ENCODE data around the gene EPG5.

DNA sequence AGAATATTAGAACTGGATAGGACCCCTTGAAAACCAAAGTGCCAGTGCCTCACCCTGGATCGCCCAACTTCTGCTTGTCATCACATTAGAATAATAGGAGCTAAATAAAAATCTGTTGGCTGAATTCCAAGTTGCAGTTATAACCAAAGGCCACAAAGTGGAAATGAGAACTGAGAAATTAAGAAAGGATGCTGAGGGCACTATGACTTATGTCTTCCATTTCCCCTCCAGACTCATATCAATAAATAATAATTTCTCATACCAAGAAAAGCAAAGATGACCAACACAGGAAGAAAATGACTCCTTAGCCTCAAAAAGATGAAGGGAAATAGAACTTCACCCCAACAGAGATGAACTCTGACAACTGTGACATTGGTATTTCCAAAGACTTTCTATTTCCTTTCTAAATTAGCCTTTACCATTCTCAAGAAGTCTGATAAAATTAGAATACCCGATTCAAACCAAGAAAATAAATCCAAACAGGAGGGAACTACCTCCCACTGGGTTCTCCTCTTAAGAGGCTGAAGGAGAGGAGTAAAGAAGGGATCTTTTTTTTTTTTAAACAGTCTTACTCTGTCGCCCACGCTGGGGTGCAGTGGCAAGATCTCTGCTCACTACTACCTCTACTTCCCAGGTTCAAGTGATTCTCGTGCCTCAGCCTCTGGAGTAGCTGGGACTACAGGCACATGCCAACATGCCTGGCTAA, 46.5 kb upstream of the EPG5 start:
- TF ChIP-seq CTCF (IDR thresholded peaks at IDR 0.05) (no peak), ZFX (IDR thresholded peaks at IDR 0.05; ENCODE audit: borderline replicate concordance) (no peak)
